Tracheal epithelial cell (primary cell): ENCODE measurements around the gene APOBEC3A. TPM values are rescaled to one million over a fixed set of nuclear protein-coding genes. Genes with fewer than 3 reads are reported as not detected.

Source experiments
- total RNA-seq: library from RNA; depleted of rRNA; stranded (reverse); fragments of >200 nt; gene quantifications from 2 replicates; pipeline ENCODE4 v1.2.1, GENCODE V29; 2014

APOBEC3A gene
- 0.21 and 0.72 TPM in 2 replicates for total RNA-seq

DNA sequence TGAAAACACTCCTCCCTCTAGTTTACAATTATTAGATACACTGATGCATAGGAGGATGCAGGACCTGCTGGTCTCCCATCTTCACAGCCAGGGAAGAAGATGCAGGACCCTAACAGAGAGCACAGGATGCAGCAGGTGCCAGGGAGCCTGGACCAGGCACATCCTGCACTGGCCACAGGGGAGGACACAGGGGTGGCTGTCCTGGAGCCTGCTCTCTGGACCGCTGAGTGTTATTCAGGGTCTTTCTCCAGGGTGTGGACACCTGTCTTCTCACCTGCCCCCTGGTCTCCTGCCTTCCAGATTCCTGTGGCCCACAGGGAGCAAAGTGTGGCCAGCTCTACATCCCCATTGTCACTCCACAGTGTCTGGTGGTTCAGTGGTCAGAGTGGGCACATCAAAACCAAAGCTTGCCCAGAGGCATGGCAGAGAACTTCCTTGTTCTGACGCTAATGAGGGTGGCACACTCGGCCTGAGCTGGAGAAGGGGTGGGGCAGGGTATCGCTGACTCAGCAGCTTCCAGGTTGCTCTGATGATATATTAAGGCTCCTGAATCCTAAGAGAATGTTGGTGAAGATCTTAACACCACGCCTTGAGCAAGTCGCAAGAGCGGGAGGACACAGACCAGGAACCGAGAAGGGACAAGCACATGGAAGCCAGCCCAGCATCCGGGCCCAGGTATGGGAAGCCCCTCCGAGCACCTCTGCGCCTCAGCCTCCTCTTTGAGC lies at the start of gene APOBEC3A:
Gene APOBEC3A (plus strand): TSS at position 564 of the 725 bp plus-strand sequence. CDS start 83 bp downstream, at position 647.

DNA sequence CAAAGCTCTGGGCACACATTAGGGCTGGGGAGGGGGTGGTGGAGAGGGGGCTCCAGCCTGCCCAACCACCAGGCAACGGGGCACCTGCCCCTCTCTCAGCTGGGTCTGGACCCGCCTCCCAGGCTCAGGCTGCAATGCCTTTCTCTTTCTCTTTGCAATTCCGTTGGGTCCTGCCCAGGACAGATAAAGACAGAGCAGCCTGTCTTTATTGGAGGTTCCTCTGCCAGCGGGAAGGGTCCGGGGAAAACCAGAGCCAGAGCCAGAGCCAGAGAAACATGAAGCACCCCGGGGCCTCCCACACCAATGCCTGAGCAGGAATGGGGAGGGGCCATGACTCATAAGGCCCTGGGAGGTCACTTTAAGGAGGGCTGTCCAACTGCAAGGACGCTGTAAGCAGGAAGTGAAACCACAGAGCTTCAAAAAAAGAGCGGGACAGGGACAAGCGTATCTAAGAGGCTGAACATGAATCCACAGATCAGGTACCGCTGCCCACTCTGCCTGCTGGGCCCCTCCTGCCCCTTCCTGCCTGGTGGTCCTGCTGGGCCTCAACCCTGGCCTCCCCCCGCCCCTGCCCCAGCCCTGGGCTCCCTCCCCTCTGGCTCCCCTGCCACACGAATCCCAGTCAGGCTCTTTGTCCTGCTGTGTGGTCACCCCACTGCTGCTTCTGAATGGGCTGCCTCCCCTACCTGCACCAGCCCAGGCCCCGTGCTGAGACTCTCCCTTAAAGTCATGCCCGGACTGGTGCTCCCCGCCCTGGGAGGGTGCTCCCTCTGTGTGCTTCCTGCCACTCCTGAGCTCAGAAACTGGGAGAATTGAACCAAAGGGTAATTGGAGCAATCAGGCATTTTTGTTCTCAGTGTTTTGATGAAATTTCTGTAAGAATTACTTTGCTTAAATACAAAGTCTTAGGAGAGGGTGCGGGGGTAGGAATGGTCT lies 24.9 kb downstream of the APOBEC3A start, which contains the start of gene APOBEC3B:
Gene APOBEC3B (plus strand): TSS at position 356 of the 936 bp plus-strand sequence. CDS start 107 bp downstream, at position 463.

Other genes with a start within 250 kb of the APOBEC3A start
- gene SUN2, start 201.6 kb upstream of the APOBEC3A start, total RNA-seq: 80.0 and 91.4 TPM in 2 replicates
- 17.8 and 39.6 TPM in 2 replicates for gene DNAL4, start 163.5 kb upstream of the APOBEC3A start, total RNA-seq
- 0.48 TPM in 1 of 2 replicates, not detected in the other for gene NPTXR, start 113.6 kb upstream of the APOBEC3A start, total RNA-seq
- 12.0 and 14.1 TPM in 2 replicates for gene CBX6, start 85.4 kb upstream of the APOBEC3A start, total RNA-seq
- gene APOBEC3B, start 24.7 kb downstream of the APOBEC3A start, total RNA-seq: 0.72 TPM in 1 of 2 replicates, not detected in the other
- gene APOBEC3C, start 56.6 kb downstream of the APOBEC3A start, total RNA-seq: 5.8 and 13.4 TPM in 2 replicates
- gene APOBEC3D, start 63.5 kb downstream of the APOBEC3A start, total RNA-seq: 0.24 and 0.43 TPM in 2 replicates
- gene APOBEC3F, start 83.3 kb downstream of the APOBEC3A start, total RNA-seq: 2.1 and 5.3 TPM in 2 replicates
- 4.6 and 9.6 TPM in 2 replicates for gene APOBEC3G, start 119.7 kb downstream of the APOBEC3A start, total RNA-seq
- 0.72 and 1.5 TPM in 2 replicates for gene APOBEC3H, start 139.6 kb downstream of the APOBEC3A start, total RNA-seq
- 0.48 and 2.6 TPM in 2 replicates for gene CBX7, start 195.1 kb downstream of the APOBEC3A start, total RNA-seq